ENCODE results near the gene TAC4.

The TAC4 gene

DNA sequence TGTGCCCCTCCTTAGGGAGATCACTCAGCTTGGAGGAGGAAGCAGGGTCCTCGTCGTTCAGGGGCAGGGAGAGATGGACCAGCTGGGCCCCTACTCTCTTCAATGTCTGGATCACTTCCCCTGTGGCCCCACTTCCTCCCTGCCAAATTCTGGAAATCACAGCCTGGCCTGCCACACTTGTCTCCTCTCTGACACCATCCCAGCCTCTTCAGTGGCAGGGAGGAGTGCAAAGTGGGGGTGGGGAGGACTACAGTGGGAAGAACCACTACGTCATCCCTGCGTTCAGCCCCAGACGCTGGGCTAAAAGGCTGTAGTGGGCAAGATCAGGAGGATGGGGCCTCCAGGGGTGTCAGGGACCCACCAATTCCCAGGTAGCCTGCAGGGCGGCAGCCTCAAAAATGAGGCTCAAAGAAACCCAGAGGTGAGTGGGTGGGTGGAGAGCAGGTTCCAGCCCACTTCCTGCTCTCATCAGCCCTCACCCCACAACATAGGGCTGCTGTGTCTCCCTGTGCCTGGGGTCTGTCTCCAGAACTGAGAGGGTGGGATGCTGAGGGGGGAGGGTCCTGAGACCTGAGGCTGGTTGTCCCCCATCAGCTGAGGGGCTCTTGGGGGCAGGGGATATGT lies 25.0 kb upstream of the TAC4 start:
- DNase-seq, result no peak

DNA sequence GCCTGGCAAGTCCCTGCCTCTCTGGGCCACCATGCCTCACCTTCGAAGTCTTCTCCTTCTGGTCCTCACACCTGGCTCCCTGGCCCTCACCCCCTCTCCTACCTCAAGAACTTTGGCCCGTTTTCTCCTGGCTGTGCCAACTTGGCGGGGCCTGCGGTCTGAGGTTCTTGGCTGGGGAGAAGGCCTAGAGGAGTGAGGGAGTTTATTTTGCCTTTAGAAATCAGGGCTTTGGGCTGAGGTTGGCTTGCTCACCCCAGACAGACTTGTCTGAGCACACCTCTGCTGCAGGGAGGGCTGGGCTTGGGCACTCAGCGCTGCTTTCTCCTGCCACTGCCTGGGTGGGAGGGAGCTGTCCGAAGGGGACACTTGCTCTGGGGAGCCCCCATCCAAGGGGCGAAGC lies 23.3 kb upstream of the TAC4 start:
- DNase-seq, result no peak

DNA sequence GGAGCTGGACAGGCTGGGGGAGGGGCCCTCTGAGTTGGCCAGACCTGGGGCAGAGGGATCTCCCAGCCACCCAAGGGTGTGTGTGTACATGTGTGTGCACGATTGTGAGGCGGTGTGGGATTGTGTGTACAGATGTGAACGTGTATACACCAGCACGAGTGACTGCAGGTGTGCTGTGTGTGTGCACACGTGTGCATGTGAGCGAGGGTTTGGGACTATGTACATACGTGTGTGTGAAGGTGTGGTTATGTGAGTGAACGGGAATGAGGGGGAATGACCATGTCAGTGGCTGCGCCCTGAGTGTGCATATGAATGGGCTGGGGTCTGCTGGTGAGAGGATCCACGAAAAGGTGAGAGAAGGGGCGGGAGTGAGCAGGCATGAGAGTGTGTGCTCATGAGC lies 22.4 kb upstream of the TAC4 start:
- DNase-seq, result no peak

DNA sequence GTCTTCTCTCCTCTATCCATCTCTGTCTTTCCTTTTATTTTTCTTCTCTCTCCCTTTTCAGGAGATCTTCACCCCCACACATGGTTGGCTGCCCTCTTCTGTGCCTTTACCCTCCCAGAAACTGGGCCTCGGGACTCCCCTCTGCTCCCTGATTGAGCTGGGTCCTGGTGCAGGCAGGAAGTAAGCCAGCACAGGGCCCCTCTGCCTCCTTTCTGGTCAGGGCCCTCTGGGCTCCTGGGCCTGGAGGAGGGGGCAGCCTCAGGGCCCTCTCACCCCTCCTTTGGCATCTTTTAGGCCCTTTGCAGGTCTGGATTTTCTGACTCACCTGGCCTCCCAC lies 21.1 kb upstream of the TAC4 start:
- DNase-seq, result no peak

DNA sequence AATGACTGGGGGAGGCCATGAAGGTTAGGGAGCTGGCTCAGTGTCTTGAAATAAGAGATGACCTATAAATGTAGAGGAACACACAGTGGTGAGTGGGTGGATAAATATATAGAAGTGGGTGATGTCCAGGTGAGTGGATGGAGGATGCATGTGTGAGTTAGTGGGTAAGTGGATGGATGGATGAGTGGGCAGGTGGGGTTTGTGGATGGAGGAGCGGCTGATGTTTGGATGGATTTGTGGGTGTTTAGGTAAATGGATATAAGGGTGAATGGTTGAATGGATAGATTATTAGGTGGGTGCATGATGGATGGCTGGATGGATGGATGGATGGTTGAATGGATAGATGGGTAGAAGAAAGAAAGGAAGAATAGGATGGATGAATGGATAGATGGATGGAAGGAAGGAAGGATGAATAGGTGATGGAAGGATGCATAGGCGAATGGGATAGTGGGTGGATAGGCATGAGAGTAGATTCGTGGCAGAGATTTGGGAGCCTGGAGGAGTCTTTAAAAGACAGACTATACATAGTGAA lies 19.1 kb upstream of the TAC4 start:
- DNase-seq, result no peak

DNA sequence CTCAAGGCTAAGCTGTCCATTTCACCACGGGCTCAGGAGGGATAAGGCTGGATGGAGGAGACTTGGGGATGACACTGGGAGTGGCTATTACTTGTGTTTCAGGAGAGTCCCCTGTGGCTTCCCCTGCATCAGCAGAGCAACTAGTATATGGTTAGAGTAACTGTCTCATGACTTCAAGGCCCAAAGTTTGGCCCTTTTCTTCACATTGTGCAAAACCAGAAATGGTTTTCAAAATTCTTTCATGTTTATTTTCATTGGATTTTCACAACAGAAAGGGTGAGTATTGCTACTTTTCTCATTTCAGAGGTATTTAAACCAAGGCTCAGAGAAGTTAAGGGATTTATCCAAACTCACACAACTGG lies 18.1 kb upstream of the TAC4 start:
- no peak for DNase-seq

DNA sequence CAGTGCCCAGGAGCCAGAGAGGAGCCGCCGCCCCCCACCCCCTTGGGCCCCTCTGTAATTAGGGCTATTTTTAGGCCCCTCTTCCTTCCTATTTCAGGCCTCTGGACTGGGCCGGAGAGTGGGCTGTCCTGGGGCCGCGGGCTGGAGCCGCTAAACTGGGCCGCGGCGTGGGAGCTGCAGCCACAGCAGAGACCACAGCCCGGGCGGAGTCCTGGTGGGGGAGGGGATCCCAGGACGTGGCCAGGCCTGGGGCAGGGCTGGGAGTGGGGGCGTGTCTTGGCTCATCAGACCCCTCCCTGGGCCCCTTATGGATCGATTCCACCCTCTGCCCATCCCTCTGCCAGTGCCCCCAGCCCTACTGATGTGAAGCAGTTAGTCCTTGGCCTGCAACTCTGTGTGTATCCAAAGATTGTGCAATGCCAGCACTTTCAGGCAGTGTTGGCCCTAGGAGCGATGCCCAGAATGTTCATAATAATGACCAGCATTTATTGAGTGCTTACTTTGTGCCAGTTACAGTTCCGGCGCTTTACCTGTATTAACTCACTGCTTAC lies 15.0 kb upstream of the TAC4 start:
- DNase-seq, result no peak

DNA sequence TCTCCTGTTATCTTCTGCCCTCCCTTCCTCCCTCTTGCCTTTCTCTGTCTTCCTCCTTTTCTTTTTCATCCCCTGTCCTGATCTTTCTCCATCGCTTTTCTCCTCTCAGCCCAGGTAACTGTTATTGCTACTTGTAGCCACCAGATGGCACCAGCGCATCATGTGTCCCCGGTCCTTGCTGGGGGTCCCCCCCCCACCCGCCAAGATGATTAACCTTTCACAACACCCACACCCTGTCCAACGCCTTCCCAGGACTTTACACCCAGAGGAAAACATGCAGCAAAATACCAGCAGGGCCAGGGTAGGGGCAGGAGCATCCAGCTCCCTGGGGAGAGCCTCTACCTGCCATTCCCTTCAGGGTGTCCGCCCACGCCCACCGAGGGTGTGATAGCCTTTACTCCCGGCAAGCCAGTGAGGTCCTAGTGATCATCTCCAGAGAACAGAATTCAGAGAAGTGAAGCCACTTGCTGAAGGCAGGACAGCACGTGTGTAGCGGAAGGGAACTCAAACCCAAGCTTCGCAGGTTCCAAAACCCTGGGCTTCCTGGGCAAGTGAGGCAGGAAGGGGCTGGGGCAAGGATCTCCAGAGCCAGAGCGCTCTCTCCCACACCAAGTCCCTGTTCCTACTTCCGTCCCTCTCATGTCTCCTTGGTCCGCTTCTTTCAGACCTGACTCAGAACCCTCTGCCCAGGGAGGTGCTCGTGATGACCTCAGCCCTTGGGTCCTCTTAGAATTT lies 13.4 kb upstream of the TAC4 start:
- DNase-seq, result peak; percentile 12 to 38

DNA sequence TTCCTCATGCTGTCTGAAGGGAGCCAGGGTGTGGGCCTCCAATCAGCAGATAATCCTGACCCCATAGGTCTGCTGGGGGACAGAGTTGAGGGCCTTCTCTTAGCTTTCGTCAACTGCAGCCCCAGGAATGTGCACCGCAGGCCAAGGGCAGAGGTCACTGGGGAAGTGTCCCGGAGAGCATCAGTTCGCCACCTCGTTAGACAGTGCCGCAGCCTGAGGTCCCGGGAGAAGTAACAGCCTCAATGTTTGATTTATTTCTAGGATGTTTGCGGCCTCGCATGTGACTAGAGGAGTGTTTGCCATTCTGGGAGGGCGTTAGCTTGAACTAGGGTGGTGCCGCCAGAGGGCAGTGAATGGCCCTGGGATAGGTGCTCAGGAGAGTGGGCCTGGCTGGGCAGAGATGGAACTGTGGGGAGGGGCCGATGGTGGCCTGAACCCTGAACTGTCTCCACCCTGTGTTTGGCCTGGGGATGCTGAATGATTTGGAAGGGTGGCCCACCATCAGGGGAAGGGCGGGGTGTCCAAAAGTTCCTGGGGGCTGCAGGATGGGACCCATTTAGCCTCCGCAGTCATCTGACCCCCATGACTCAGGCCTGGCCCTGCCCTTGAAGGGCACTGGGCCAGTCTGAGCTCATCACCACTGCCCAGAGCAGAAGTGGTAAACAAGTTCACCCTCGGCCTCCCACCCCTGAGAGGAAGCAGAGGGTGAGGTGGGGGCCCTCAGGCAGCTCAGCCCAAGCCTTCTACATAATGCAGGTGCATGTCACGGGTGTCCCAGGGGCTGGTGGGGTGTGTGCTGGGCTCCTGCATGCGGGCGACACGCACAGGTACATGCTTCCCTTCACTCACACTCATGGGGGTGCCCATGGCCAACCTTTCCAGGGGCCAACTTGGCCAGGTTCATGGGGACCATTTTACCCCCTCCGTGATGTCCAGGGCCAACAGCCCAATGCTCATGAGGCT lies 12.4 kb upstream of the TAC4 start:
- no peak for DNase-seq

DNA sequence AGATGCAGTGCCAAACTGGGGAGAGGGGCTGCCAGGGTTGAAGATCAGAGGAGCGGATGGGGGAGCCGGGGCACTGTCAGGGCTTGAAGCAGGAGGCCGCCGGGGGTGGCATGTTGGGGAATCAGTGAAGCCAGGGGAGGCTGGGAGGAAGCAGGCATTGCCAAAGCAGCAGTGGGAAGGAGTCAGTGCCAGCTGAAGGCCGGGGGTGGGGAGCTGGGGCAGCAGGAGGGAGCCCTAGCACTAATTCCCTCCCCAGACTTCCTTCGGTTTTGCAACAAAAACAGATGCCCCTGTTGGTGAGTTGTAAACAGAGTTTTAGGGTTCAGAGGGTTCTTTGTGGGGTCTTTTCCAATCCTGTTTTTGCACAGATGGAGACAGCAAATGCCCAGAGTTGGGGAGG lies 10.9 kb upstream of the TAC4 start:
- no peak for DNase-seq

DNA sequence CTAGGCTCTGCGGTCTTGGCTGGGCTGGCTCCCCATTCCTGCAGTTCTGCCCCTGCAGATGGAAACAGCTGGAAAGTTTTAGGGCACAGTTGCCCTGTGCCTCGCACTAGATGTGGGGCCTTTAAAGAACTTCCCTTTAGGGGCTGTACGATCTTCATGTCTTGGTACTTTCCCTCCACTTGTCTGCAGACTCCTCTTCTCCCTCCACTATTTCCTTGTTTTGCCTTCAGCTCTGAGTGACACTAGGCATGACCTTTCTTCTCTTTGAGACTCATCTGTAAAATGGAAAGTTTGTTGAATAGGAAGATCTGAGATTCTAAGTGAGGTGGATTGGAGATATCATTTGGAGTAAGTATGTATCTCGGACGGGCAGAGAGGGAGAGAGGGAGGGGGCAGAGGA lies 6.3 kb upstream of the TAC4 start:
- no peak for DNase-seq

DNA sequence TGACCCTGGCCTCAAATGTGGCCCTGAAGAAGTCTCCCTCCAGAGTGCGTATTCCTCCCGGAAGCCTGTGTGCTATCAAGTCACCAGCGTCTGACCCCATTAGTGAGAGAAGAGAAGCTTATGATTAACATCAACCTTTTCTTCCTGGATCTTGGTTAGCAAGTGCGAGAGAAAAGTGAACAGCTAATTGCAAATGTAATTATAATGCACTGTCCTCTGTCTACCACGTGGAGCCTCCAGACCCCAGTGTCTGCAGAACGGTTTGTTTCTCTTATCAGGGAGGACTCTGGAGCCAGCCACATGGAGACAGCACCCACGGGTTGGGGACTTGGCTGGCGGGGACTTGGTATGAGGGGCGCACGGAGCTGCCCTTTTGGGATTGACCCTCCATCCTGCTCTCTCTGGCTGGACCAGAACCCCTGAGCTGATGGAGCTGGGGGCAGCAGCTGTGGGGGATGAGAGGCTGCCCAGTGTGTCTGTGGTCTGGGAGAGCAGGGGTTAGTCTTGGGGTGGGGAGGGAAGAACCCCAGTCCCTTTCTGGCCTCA lies 5.7 kb upstream of the TAC4 start:
- DNase-seq, result no peak

DNA sequence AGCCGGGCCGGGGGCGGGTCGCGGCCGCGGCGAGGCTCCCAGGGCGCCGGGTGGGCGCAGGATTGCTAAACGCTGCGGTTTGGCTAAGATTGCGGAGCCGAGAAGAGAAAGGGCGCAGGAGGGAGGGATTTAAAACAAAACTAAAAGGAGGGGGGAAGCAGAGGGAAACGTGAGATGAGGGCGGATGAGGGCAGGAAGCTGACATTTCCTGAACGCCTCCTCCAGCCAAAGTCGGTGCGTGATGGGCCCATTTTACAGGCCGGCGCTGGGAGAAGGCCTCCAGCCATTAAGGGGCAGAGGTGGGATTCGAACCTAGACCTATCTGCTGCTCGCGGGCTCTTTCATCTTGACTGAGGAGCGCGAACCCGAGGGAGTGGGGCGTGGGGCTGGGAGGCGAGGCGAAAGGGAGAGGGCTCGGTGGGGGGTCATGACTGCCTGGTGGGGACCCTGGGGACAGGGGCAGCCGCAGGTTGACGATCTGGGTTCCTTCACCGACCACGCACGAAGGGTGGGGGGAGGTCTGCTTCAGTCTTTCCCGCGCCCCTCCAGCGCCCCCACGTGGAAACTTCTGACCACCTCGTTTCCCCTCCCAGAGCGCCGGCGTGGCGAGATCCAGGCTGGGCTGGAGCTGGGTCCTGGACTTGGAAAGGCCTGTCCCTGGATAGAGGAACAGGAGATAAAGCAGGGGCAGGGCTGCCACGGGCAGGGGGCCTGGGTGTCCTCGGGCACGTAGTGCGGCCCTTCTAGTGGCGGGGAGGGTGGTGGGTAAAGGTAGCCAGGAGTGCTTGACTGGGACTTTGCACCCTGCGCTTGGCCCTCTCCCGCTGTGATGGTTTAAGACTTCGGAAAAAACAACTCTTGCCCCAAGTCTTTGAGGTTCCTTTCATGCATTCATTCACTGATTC lies 3.8 kb upstream of the TAC4 start:
- DNase-seq, result no peak

DNA sequence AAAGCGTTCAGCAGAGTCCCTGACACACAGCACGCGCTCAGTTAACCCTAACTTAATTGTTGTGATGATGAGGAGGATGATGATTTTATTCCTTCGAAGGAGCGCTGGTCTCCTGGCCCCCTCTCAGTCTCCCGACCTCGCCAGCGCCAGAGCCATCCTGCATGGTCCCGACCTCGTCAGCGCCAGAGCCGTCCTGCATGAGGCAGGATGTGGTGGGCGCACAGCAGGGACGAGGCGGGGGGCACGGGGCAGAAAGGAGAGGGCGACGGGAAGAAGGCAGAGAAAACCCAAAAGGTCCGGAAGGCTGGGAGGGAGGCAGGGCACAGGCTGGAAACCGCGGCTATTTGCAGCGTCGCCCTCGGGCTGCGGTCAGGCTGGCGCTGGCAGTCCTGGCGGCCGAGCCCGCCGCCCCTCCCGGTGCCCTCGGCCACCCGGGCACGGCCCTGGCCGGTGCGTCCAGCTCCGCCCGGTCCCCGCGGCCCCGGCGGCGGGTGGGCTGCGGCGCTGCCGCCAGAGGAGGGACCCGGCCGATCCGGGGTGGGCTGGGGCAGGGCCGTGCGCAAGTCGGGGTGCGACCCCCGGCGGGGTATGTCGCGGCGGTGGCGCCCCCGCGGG lies 3.0 kb upstream of the TAC4 start:
- no peak for DNase-seq

DNA sequence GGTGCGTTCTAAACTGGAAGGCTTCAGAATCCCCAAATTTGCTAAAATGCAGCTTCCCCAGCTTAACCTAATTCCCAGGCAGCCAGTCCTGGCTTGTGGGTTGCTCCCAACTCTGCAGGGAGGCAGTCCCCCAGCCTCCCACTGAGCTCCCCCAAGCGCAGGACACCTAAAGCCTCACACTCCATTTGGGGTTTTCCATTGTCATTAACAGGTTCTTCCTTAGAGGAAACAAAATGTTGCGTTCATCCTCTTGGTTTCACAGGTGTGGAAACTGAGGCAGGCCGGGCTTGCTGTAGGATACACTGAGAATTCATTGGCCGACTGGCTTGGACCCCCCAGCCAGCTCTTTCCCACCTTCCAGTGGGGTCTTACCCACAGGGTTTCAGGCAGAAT lies 2.3 kb upstream of the TAC4 start:
- no peak for DNase-seq

DNA sequence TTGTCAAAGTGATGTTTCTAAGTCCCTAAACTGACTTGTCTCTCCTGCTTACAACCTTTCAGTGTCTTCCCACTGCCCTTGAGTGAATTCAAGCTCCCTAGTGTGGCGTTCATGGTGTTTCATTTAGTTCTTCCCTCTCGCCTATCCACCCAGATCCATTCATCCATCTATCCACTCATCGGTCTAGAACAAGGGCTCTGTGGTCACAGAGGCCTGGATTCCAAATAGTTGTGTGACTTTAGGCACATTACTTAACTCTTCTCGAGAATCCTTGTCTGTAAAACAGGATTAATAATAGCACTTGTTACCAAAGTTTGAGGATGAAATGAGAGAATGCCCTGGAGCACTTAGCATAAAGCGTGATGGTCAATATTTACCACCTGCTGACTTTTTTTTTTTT lies 870 bp upstream of the TAC4 start:
- DNase-seq, result no peak

DNA sequence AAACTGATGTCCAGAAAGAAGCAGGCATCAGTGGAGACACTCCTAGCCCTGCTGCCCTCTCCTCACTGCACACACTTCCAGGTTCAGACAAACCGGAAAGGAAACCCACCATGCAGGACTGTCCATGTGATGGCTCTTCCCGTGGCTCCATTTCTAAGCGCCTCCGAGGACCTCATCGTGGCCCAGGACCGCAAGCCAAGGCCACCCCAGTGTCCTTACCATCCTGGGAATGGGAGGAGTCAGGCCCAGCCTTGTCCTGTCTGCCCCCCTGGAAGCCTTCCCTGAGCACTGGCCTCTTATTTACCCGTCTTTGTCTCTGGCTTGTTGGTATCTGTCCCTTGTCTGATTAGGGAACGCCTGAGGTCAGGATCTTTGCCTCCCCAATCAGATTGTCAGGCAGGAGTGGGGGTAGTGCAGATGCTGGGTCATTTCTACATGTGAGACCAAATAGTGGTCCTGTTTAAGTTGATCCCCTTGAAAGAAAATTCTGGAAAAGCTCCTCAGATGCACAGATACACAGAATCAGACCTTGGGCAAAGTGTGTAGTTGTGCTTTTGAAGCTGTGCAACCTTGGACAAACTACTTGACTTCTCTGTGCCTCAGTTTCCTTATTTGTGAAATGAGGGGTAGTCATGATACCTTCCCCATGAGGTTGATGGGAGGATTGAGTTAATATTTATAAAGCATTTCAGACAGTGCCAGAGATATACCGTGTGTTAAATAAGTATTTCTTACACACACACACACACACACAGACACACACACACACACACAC lies 744 bp downstream of the TAC4 start:
- DNase-seq, result no peak

DNA sequence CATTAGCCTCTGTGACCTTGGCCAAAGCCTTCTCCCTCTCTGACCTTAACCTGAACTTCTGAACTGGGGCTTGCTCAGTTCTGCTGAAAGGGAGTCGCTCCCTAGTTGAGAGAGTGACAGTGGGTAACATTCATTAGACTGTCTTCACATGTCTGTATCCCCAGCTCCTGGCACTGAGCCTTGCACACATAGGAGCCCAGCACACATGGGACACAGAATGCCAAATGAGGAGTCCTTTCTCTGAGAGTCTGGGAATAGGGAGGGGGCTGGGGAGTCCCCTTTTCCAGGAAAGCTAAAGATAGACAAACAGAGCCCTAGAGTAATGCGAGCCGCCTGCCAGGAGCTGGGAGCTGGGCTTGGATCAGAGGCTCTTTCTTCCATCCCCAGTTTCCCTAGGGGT lies 2.5 kb downstream of the TAC4 start:
- no peak for DNase-seq

DNA sequence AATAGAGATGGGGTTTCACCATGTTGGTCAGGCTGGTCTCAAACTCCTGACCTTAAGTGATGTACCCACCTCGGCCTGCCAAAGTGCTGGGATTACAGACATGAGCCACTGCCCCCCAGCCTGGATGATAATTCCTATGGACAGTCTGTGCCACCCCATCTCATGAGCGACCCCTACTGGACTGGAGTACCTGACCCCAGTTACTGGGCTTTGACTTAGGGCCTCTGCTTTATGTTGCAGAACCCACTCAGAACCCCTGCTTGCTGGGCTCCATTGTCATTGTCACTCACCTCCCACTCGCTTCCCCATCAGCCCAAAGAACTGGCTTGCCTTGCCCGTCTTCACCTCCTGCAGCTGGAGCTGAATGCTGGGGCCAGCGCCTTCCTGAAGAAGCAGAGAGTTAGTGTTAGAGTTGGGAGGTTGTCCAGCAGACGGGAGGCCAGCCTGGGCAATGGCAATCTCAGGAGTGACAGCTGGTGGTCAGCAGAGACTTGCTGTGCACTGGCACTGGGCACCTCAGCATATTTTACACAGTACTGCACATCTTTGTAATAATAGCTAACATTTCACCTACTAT lies 4.0 kb downstream of the TAC4 start:
- no peak for DNase-seq

DNA sequence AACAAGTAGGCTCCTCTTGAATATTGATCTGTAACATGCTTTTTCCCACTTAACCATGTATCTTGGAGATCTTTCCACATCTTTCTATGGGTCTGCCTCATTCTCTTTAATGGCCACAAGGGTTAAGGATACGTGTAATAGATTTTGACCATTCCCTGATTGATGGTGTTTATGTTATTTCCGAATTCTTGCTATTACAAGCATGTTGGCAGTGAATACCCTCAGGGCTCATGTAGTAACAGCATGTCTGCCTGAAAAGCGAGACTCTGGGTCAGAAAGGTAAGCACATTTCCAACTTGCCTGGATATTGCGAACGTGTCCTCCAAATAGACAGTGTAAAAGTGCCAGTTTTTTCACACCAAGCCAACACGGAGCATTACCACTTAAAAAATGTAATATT lies 5.0 kb downstream of the TAC4 start:
- DNase-seq, result no peak

DNA sequence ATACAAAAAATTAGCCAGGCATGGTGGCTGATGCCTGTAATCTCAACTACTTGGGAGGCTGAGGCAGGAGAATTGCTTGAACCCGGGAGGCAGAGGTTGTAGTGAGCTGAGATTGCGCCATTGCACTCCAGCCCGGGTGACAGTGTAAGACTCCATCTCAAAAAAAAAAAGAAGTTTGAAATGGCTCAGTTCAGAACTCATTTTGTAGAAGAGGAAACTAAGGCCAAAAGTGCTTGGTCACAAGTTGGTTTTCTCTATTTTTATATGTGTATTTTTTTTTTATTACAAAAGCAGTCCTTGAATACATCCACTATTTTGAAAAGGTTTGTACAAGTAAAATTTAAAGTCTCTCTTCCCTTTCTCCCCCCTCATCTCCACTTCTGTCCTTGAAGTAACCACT lies 5.5 kb downstream of the TAC4 start:
- DNase-seq, result no peak
